ENCODE results near the gene RRP12.
"Not testable (repeated sequence)": the region's sequence is repeated elsewhere in the genome, so short reads cannot be mapped to it uniquely, and the experiment has no call there.

Gene RRP12

GRCh38 chr10:97428572-97428981 is 27.4 kb upstream of the RRP12 start:
- H3K9ac ChIP-seq (ENCODE audit: low read depth, low read length): peak overlapping the region; percentile 94
- H3K4me3 ChIP-seq (ENCODE audit: low read depth, low read length): peak overlapping the region; percentile 95
- peak overlapping the region; percentile 94 for H3K27ac ChIP-seq (ENCODE audit: low read depth, low read length)
- no peaks in the 10 kb centered on the region for H3K9me3 ChIP-seq (ENCODE audit: control insufficient read depth, insufficient read depth, low read length)
- H3K36me3 ChIP-seq (ENCODE audit: control insufficient read depth, insufficient read depth, low read length): peaks cover 56% of the 10 kb centered on the region
- H3K27me3 ChIP-seq (ENCODE audit: control insufficient read depth, insufficient read depth, low read length): no peaks in the 10 kb centered on the region
- peaks cover 10% of the 10 kb centered on the region for H3K4me1 ChIP-seq (ENCODE audit: control insufficient read depth, insufficient read depth, low read length)

GRCh38 chr10:97427571-97428179 is 26.5 kb upstream of the RRP12 start:
- peak overlapping the region; percentile 94 for H3K27ac ChIP-seq (ENCODE audit: low read depth, low read length)

GRCh38 chr10:97426776-97427570 is 25.8 kb upstream of the RRP12 start:
- no peaks in the 10 kb centered on the region for H3K27me3 ChIP-seq (ENCODE audit: control insufficient read depth, insufficient read depth, low read length)
- peak overlapping the region; percentile 94 for H3K9ac ChIP-seq (ENCODE audit: low read depth, low read length)
- no peaks in the 10 kb centered on the region for H3K9me3 ChIP-seq (ENCODE audit: control insufficient read depth, insufficient read depth, low read length)
- peak overlapping the region; percentile 94 for H3K27ac ChIP-seq (ENCODE audit: low read depth, low read length)
- H3K4me1 ChIP-seq (ENCODE audit: control insufficient read depth, insufficient read depth, low read length): peaks cover 10% of the 10 kb centered on the region
- H3K36me3 ChIP-seq (ENCODE audit: control insufficient read depth, insufficient read depth, low read length): peaks cover 48% of the 10 kb centered on the region
- H3K4me3 ChIP-seq (ENCODE audit: low read depth, low read length): peak overlapping the region; percentile 95

More at GRCh38 chr10:97427571-97428179, 26.5 kb upstream of the RRP12 start:
- Histone ChIP-seq H3K27me3 (ENCODE audit: control insufficient read depth, insufficient read depth, low read length) (no peaks in the 10 kb centered on the region), H3K36me3 (ENCODE audit: control insufficient read depth, insufficient read depth, low read length) (peaks cover 51% of the 10 kb centered on the region), H3K4me3 (ENCODE audit: low read depth, low read length) (peak overlapping the region; percentile 95), H3K9me3 (ENCODE audit: control insufficient read depth, insufficient read depth, low read length) (no peaks in the 10 kb centered on the region), H3K9ac (ENCODE audit: low read depth, low read length) (peak overlapping the region; percentile 94), H3K4me1 (ENCODE audit: control insufficient read depth, insufficient read depth, low read length) (peaks cover 10% of the 10 kb centered on the region)

- peaks cover 40% of the 10 kb centered on the region for H3K36me3 ChIP-seq (ENCODE audit: control insufficient read depth, insufficient read depth, low read length)
- H3K27me3 ChIP-seq (ENCODE audit: control insufficient read depth, insufficient read depth, low read length): no peaks in the 10 kb centered on the region
- H3K9ac ChIP-seq (ENCODE audit: low read depth, low read length): peak within 1 kb of the TSS; percentile 94
- H3K4me1 ChIP-seq (ENCODE audit: control insufficient read depth, insufficient read depth, low read length): peaks cover 10% of the 10 kb centered on the region
- peak within 1 kb of the TSS; percentile 94 for H3K27ac ChIP-seq (ENCODE audit: low read depth, low read length)
- no peaks in the 10 kb centered on the region for H3K9me3 ChIP-seq (ENCODE audit: control insufficient read depth, insufficient read depth, low read length)
- peak within 1 kb of the TSS; percentile 97 for H3K4me3 ChIP-seq (ENCODE audit: low read depth, low read length)
Measured at GRCh38 chr10:97425964-97426775, 25.0 kb upstream of the RRP12 start, which contains the start of gene PGAM1. Gene PGAM1 (plus strand): TSS chr10:97426191. CDS start chr10:97426308, 117 bp downstream.

- H3K4me3 ChIP-seq (ENCODE audit: low read depth, low read length); H3K9ac ChIP-seq (ENCODE audit: low read depth, low read length); H3K9me3 ChIP-seq (ENCODE audit: control insufficient read depth, insufficient read depth, low read length); H3K27me3 ChIP-seq (ENCODE audit: control insufficient read depth, insufficient read depth, low read length); H3K27ac ChIP-seq (ENCODE audit: low read depth, low read length): not testable (repeated sequence)
- peaks cover 17% of the 10 kb centered on the region for H3K36me3 ChIP-seq (ENCODE audit: control insufficient read depth, insufficient read depth, low read length)
- H3K4me1 ChIP-seq (ENCODE audit: control insufficient read depth, insufficient read depth, low read length): peaks cover 14% of the 10 kb centered on the region
Measured at GRCh38 chr10:97423757-97424098, 22.6 kb upstream of the RRP12 start.

- H3K4me3 ChIP-seq (ENCODE audit: low read depth, low read length): no peak overlapping the region
- no peak overlapping the region for H3K9ac ChIP-seq (ENCODE audit: low read depth, low read length)
- peaks cover 9% of the 10 kb centered on the region; the same call in 1 of the 2 replicates for H3K4me1 ChIP-seq (ENCODE audit: control insufficient read depth, insufficient read depth, low read length)
- H3K27me3 ChIP-seq (ENCODE audit: control insufficient read depth, insufficient read depth, low read length): no peaks in the 10 kb centered on the region
- no peaks in the 10 kb centered on the region for H3K9me3 ChIP-seq (ENCODE audit: control insufficient read depth, insufficient read depth, low read length)
- H3K36me3 ChIP-seq (ENCODE audit: control insufficient read depth, insufficient read depth, low read length): no peaks in the 10 kb centered on the region
- H3K27ac ChIP-seq (ENCODE audit: low read depth, low read length): no peak overlapping the region
Measured at GRCh38 chr10:97416565-97416964, 15.4 kb upstream of the RRP12 start.

GRCh38 chr10:97412891-97413304 is 11.8 kb upstream of the RRP12 start:
- H3K27ac ChIP-seq (ENCODE audit: low read depth, low read length): no peak overlapping the region
- H3K36me3 ChIP-seq (ENCODE audit: control insufficient read depth, insufficient read depth, low read length): no peaks in the 10 kb centered on the region
- H3K27me3 ChIP-seq (ENCODE audit: control insufficient read depth, insufficient read depth, low read length): no peaks in the 10 kb centered on the region
- no peaks in the 10 kb centered on the region for H3K4me1 ChIP-seq (ENCODE audit: control insufficient read depth, insufficient read depth, low read length)
- no peak overlapping the region for H3K4me3 ChIP-seq (ENCODE audit: low read depth, low read length)
- H3K9ac ChIP-seq (ENCODE audit: low read depth, low read length): no peak overlapping the region
- no peaks in the 10 kb centered on the region for H3K9me3 ChIP-seq (ENCODE audit: control insufficient read depth, insufficient read depth, low read length)

- H3K36me3 ChIP-seq (ENCODE audit: control insufficient read depth, insufficient read depth, low read length): no peaks in the 10 kb centered on the region
- H3K27me3 ChIP-seq (ENCODE audit: control insufficient read depth, insufficient read depth, low read length): no peaks in the 10 kb centered on the region
- H3K9me3 ChIP-seq (ENCODE audit: control insufficient read depth, insufficient read depth, low read length): no peaks in the 10 kb centered on the region
- no peak overlapping the region for H3K4me3 ChIP-seq (ENCODE audit: low read depth, low read length)
- no peak overlapping the region for H3K27ac ChIP-seq (ENCODE audit: low read depth, low read length)
- no peak overlapping the region for H3K9ac ChIP-seq (ENCODE audit: low read depth, low read length)
- H3K4me1 ChIP-seq (ENCODE audit: control insufficient read depth, insufficient read depth, low read length): no peaks in the 10 kb centered on the region
Measured at GRCh38 chr10:97411406-97411805, 10.3 kb upstream of the RRP12 start.

- H3K9ac ChIP-seq (ENCODE audit: low read depth, low read length): no peak overlapping the region
- H3K27me3 ChIP-seq (ENCODE audit: control insufficient read depth, insufficient read depth, low read length): no peaks in the 10 kb centered on the region
- H3K36me3 ChIP-seq (ENCODE audit: control insufficient read depth, insufficient read depth, low read length): no peaks in the 10 kb centered on the region
- H3K4me3 ChIP-seq (ENCODE audit: low read depth, low read length): no peak overlapping the region
- H3K27ac ChIP-seq (ENCODE audit: low read depth, low read length): no peak overlapping the region
- H3K9me3 ChIP-seq (ENCODE audit: control insufficient read depth, insufficient read depth, low read length): no peaks in the 10 kb centered on the region
- no peaks in the 10 kb centered on the region for H3K4me1 ChIP-seq (ENCODE audit: control insufficient read depth, insufficient read depth, low read length)
Measured at GRCh38 chr10:97408496-97408992, 7.4 kb upstream of the RRP12 start.

GRCh38 chr10:97407952-97408248 is 6.8 kb upstream of the RRP12 start:
- Histone ChIP-seq H3K4me3 (ENCODE audit: low read depth, low read length) (no peak overlapping the region), H3K4me1 (ENCODE audit: control insufficient read depth, insufficient read depth, low read length) (no peaks in the 10 kb centered on the region), H3K9ac (ENCODE audit: low read depth, low read length) (no peak overlapping the region), H3K27ac (ENCODE audit: low read depth, low read length) (no peak overlapping the region), H3K9me3 (ENCODE audit: control insufficient read depth, insufficient read depth, low read length) (no peaks in the 10 kb centered on the region), H3K27me3 (ENCODE audit: control insufficient read depth, insufficient read depth, low read length) (no peaks in the 10 kb centered on the region), H3K36me3 (ENCODE audit: control insufficient read depth, insufficient read depth, low read length) (no peaks in the 10 kb centered on the region)
